GM23338 (cell line): ENCODE measurements around the gene DYNLRB1. TPM values are rescaled to one million over a fixed set of nuclear protein-coding genes. Genes with fewer than 3 reads are reported as not detected.

ENCODE experiments used
- ATAC-seq: fragments of 200-7000 bp; cut with Tn5 transposase; 3 replicates; pipeline ENCODE4 v1.9.1; 2020
- DNase-seq: peaks from one replicate; pipeline ENCODE4 v3.0.0-alpha.2; 2015; ENCODE audit warnings: low spot score
- H2AFZ ChIP-seq: fragments of 200-600 bp; sonication (generic); 2 replicates; pipeline ENCODE4 v1.8.0; 2016; ENCODE audit warnings: antibody characterized with exemption, mild to moderate bottlenecking, moderate library complexity
- H3F3A ChIP-seq: fragments of 200-600 bp; sonication (generic); replicated peaks from 2 replicates; pipeline ENCODE4 v1.8.0; 2017; ENCODE audit warnings: antibody characterized with exemption, mixed run types, low read depth
- H3K27ac ChIP-seq: fragments of 200-600 bp; sonication (generic); 2 replicates; pipeline ENCODE4 v1.6.1; 2016; ENCODE audit warnings: low read depth
- H3K27me3 ChIP-seq: fragments of 200-600 bp; sonication (generic); 2 replicates; pipeline ENCODE4 v1.8.0; 2016; ENCODE audit warnings: mild to moderate bottlenecking, mixed run types, moderate library complexity; ENCODE audit not compliant: insufficient read depth
- H3K36me3 ChIP-seq: fragments of 200-600 bp; sonication (generic); 2 replicates; pipeline ENCODE4 v1.8.0; 2016; ENCODE audit warnings: mild to moderate bottlenecking; ENCODE audit not compliant: insufficient read depth
- H3K4me1 ChIP-seq: fragments of 200-600 bp; sonication (generic); 2 replicates; pipeline ENCODE4 v1.8.0; 2016; ENCODE audit warnings: mild to moderate bottlenecking, moderate library complexity; ENCODE audit not compliant: insufficient read depth
- H3K4me2 ChIP-seq: fragments of 200-600 bp; sonication (generic); 2 replicates; pipeline ENCODE4 v1.7.1; 2017; ENCODE audit warnings: mixed run types
- H3K4me3 ChIP-seq: fragments of 200-600 bp; sonication (generic); 2 replicates; pipeline ENCODE4 v1.6.1; 2016; ENCODE audit warnings: mixed run types
- H3K79me2 ChIP-seq: fragments of 200-600 bp; sonication (generic); replicated peaks from 2 replicates; pipeline ENCODE4 v1.8.0; 2017; ENCODE audit warnings: mild to moderate bottlenecking; ENCODE audit not compliant: insufficient read depth
- H3K9me2 ChIP-seq: fragments of 200-600 bp; sonication (generic); 2 replicates; pipeline ENCODE4 v1.8.0; 2017; ENCODE audit not compliant: insufficient read depth
- H4K20me1 ChIP-seq: fragments of 200-600 bp; sonication (generic); replicated peaks from 2 replicates; pipeline ENCODE4 v1.8.0; 2017; ENCODE audit warnings: mild to moderate bottlenecking; ENCODE audit not compliant: insufficient read depth
- H3K27ac Mint-ChIP-seq: 2 replicates; pipeline ENCODE4 v1.8.0; 2020; ENCODE audit warnings: inconsistent platforms, mild to moderate bottlenecking, moderate library complexity, mixed read lengths
- H3K27me3 Mint-ChIP-seq: 3 replicates; pipeline ENCODE4 v1.8.0; 2022; ENCODE audit warnings: low read depth, mild to moderate bottlenecking, moderate library complexity, mixed read lengths, inconsistent platforms; ENCODE audit not compliant: insufficient read depth, poor library complexity
- H3K36me3 Mint-ChIP-seq: 3 replicates; pipeline ENCODE4 v1.8.0; 2021; ENCODE audit warnings: low read depth, mild to moderate bottlenecking, inconsistent platforms, moderate library complexity, mixed read lengths
- H3K4me1 Mint-ChIP-seq: 3 replicates; pipeline ENCODE4 v1.8.0; 2020; ENCODE audit warnings: mild to moderate bottlenecking, inconsistent platforms, mixed read lengths
- H3K4me3 Mint-ChIP-seq: 3 replicates; pipeline ENCODE4 v1.8.0; 2021; ENCODE audit warnings: moderate library complexity, mild to moderate bottlenecking, inconsistent platforms, mixed read lengths
- H3K9me3 Mint-ChIP-seq: 3 replicates; pipeline ENCODE4 v1.8.0; 2020; ENCODE audit warnings: moderate library complexity, mild to moderate bottlenecking, inconsistent platforms, mixed read lengths
- CREB1 ChIP-seq: fragments of 250-450 bp; sonication (Bioruptor Pico); IDR thresholded peaks from 2 replicates; pipeline ENCODE4 v1.5.0; 2020; ENCODE audit warnings: low read depth, mild to moderate bottlenecking, moderate library complexity
- ETS1 ChIP-seq: IDR thresholded peaks from 2 replicates; pipeline ENCODE4 v1.6.1; 2016; ENCODE audit warnings: antibody characterized with exemption
- JUNB ChIP-seq: IDR thresholded peaks from one replicate; pipeline ENCODE4 v1.6.1; 2016; ENCODE audit warnings: antibody characterized with exemption; ENCODE audit not compliant: unreplicated experiment
- NANOG ChIP-seq: IDR thresholded peaks from 2 replicates; pipeline ENCODE4 v1.6.1; 2016; ENCODE audit warnings: antibody characterized with exemption, borderline replicate concordance
- REST ChIP-seq: IDR thresholded peaks from one replicate; pipeline ENCODE4 v1.6.1; 2018; ENCODE audit warnings: antibody characterized with exemption; ENCODE audit not compliant: unreplicated experiment
- ZNF114 ChIP-seq: fragments of 250-450 bp; sonication (Bioruptor Pico); IDR thresholded peaks from 2 replicates; pipeline ENCODE4 v1.5.0; 2020; ENCODE audit warnings: mild to moderate bottlenecking, moderate library complexity
- ZNF331 ChIP-seq: fragments of 250-450 bp; sonication (Bioruptor Pico); IDR thresholded peaks from 2 replicates; pipeline ENCODE4 v1.5.0; 2020; ENCODE audit warnings: low read depth, mild to moderate bottlenecking, moderate library complexity
- polyA plus RNA-seq: library from polyadenylated mRNA; unstranded; fragments of >200 nt; fragmentation: Nextera tagmentation; extraction: Ambion mirVana; gene quantifications from 2 replicates; pipeline ENCODE4 v1.2.1, GENCODE V29; 2016
- total RNA-seq: library from RNA; depleted of rRNA; stranded (reverse); fragments of >200 nt; shearing (Covaris generic); gene quantifications from 2 replicates; pipeline ENCODE4 v1.2.3, GENCODE V29; 2014

Gene DYNLRB1
- total and polyA plus RNA-seq, 2 experiments from 2014 or later = 107 to 376 TPM

GRCh38 chr20:34500823-34501222 is 15.4 kb upstream of the DYNLRB1 start:
- H3K9me3 Mint-ChIP-seq = 0 out of 3 replicates have a peak, but pooled peaks cover 3% of the 10 kb centered on the region
- Histone ChIP-seq H2AFZ (no peak overlapping the region), H3K27ac (no peak overlapping the region), H3K27me3 (no peaks in the 10 kb centered on the region), H3K9me2 (no peaks in the 10 kb centered on the region), H3K79me2 (no peaks in the 10 kb centered on the region; the same call in 1 of the 2 replicates), H3F3A (no peaks in the 10 kb centered on the region), H3K36me3 (no peaks in the 10 kb centered on the region), H3K4me3 (no peak overlapping the region), H3K4me1 (no peaks in the 10 kb centered on the region), H3K4me2 (no peak overlapping the region), H4K20me1 (peaks cover 6% of the 10 kb centered on the region; the same call in 1 of the 2 replicates)
- no peaks in the 10 kb centered on the region for H3K4me1 Mint-ChIP-seq
- peaks cover 53% of the 10 kb centered on the region for H3K36me3 Mint-ChIP-seq
- no peak overlapping the region for H3K27ac Mint-ChIP-seq
- DNase-seq = no peak
- no peak for ATAC-seq
- H3K4me3 Mint-ChIP-seq = no peak overlapping the region
- TF ChIP-seq REST (no peak), ZNF331 (no peak), JUNB (no peak), ETS1 (no peak), NANOG (no peak), ZNF114 (CRISPR knock-in tag) (no peak), CREB1 (CRISPR knock-in tag) (no peak)
- no peaks in the 10 kb centered on the region for H3K27me3 Mint-ChIP-seq

GRCh38 chr20:34506480-34506879 is 9.7 kb upstream of the DYNLRB1 start:
- ATAC-seq = no peak
- no peak overlapping the region for H3K27ac ChIP-seq
- H3K79me2 ChIP-seq = no peaks in the 10 kb centered on the region
- no peaks in the 10 kb centered on the region for H3F3A ChIP-seq
- H3K36me3 Mint-ChIP-seq = peaks cover 38% of the 10 kb centered on the region; the same call in 2 of the 3 replicates
- H2AFZ ChIP-seq = no peak overlapping the region
- H3K36me3 ChIP-seq = peaks cover 3% of the 10 kb centered on the region; the same call in 1 of the 2 replicates
- no peaks in the 10 kb centered on the region for H3K27me3 ChIP-seq
- H3K4me2 ChIP-seq = no peak overlapping the region
- H3K4me1 ChIP-seq = no peaks in the 10 kb centered on the region
- no peaks in the 10 kb centered on the region for H4K20me1 ChIP-seq
- no peaks in the 10 kb centered on the region for H3K4me1 Mint-ChIP-seq
- no peak for DNase-seq
- no peak for TF ChIP-seq CREB1 (CRISPR knock-in tag)
- no peaks in the 10 kb centered on the region for H3K9me3 Mint-ChIP-seq
- no peak overlapping the region for H3K4me3 Mint-ChIP-seq
- H3K27me3 Mint-ChIP-seq = no peaks in the 10 kb centered on the region
- H3K27ac Mint-ChIP-seq = no peak overlapping the region
- no peaks in the 10 kb centered on the region for H3K9me2 ChIP-seq
- no peak overlapping the region for H3K4me3 ChIP-seq
